ENCODE data around the gene JAZF1.

GRCh38 chr7:28055161-28055544, 125.4 kb downstream of the JAZF1 start:
- no peak for TF ChIP-seq GMEB1 (CRISPR knock-in tag; IDR thresholded peaks at IDR 0.05)
- no peak for TF ChIP-seq RAD21 (CRISPR knock-in tag; conservative IDR thresholded peaks at IDR 0.05 in 1 of 2, IDR thresholded peaks at IDR 0.05 in 1 of 2)
- TF ChIP-seq CTCF (IDR thresholded peaks at IDR 0.05 in 2 of 3, conservative IDR thresholded peaks at IDR 0.05 in 1 of 3; ENCODE audit: insufficient read depth in 2 of 3, low read depth in 1 of 3, low read length in 3 of 3): no peak
- no peak for TF ChIP-seq GATA2 (CRISPR knock-in tag; IDR thresholded peaks at IDR 0.05)
- TF ChIP-seq SAP30 (IDR thresholded peaks at IDR 0.05; ENCODE audit: borderline replicate concordance, insufficient read depth, low read depth, low read length, poor library complexity, severe bottlenecking): no peak
- TF ChIP-seq E2F4 (CRISPR knock-in tag; IDR thresholded peaks at IDR 0.05; ENCODE audit: low read depth): no peak
- TF ChIP-seq TAF15 (IDR thresholded peaks at IDR 0.05; ENCODE audit: low read depth, low read length): no peak
- TF ChIP-seq NFE2 (IDR thresholded peaks at IDR 0.05; ENCODE audit: low read depth): no peak
- no peak for TF ChIP-seq YY1 (IDR thresholded peaks at IDR 0.05; ENCODE audit: borderline replicate concordance in 1 of 3, control insufficient read depth in 1 of 3, extremely low read depth in 1 of 3, insufficient read depth in 3 of 3, insufficient read length in 1 of 3, insufficient replicate concordance in 2 of 3, low read depth in 1 of 3, low read length in 2 of 3)
- TF ChIP-seq SP1 (CRISPR knock-in tag; IDR thresholded peaks at IDR 0.05): no peak
- no peak for TF ChIP-seq CREB3 (tag; conservative IDR thresholded peaks at IDR 0.05; ENCODE audit: low read depth)
- TF ChIP-seq PHB (CRISPR knock-in tag; IDR thresholded peaks at IDR 0.05): no peak

Measured in K562 (cell line).